GM12878 (cell line): ENCODE measurements around the gene SNX7. TPM values are rescaled to one million over a fixed set of nuclear protein-coding genes. Genes with fewer than 3 reads are reported as not detected.

Experiments used
- ATAC-seq: fragments of 200-7000 bp; cut with Tn5 transposase; 3 replicates; pipeline ENCODE4 v1.9.1; 2020; ENCODE audit warnings: mild to moderate bottlenecking, moderate library complexity
- BruUV-seq: library from RNA; stranded (reverse); fragments of 400-500 nt; replicated peaks from 2 replicates; lab custom pipeline; 2021; lab: Mats Ljungman, UMichigan
- CTCF ChIA-PET: fragments of 300-600 bp; sonication (Branson Sonifier 250); formaldehyde crosslinking; extraction: SDS; loops from one replicate; lab custom pipeline; 2021; ENCODE audit warnings: inconsistent platforms; lab: Yijun Ruan, JAX
- POLR2A ChIA-PET: fragments of 350-600 bp; formaldehyde crosslinking; extraction: SDS; loops from one replicate; lab custom pipeline; 2021; ENCODE audit warnings: inconsistent platforms; lab: Charles Lee
- RAD21 ChIA-PET: fragments of 300-600 bp; sonication (Branson Sonifier 250); formaldehyde crosslinking; loops from one replicate; lab custom pipeline; 2023; ENCODE audit warnings: antibody characterized with exemption; ENCODE audit not compliant: unreplicated experiment; lab: Charles Lee
- SMC1A ChIA-PET: fragments of 300-600 bp; sonication (Branson Sonifier 250); formaldehyde crosslinking; loops from one replicate; lab custom pipeline; 2023; ENCODE audit not compliant: unreplicated experiment, uncharacterized antibody; lab: Charles Lee
- DNase-seq: peaks from one replicate; pipeline ENCODE4 v3.0.0-alpha.2; 2011; ENCODE audit warnings: low read depth, low spot score
- FAIRE-seq: peaks from 3 replicates; lab custom pipeline; 2011; peaks lifted over from hg19 to GRCh38; lab: Jason Lieb, UNC
- H2AFZ ChIP-seq: 2 replicates; pipeline ENCODE4 v1.6.0; 2011; ENCODE audit warnings: low read depth, low read length, control low read depth; ENCODE audit not compliant: control insufficient read depth
- H3K27ac ChIP-seq: 2 replicates; pipeline ENCODE4 v1.5.1; 2011; ENCODE audit warnings: control low read depth; ENCODE audit not compliant: control insufficient read depth, insufficient read depth
- H3K27me3 ChIP-seq, 2 experiments: replicated peaks in 1 of 2; 2 replicates each; pipeline versions ENCODE4 v1.6.0 to v1.6.1; 2011; ENCODE audit warnings: low read length in 1 of 2; ENCODE audit not compliant: control insufficient read depth in 2 of 2, insufficient read depth in 2 of 2
- H3K36me3 ChIP-seq, 2 experiments: 2 replicates each; pipeline ENCODE4 v1.5.1; 2011; ENCODE audit warnings: low read length in 1 of 2; ENCODE audit not compliant: control insufficient read depth in 2 of 2, insufficient read depth in 2 of 2
- H3K4me1 ChIP-seq: 2 replicates; pipeline ENCODE4 v1.6.1; 2011; ENCODE audit warnings: mild to moderate bottlenecking, low read length, moderate library complexity, mixed read lengths; ENCODE audit not compliant: control insufficient read depth, insufficient read depth
- H3K4me2 ChIP-seq: 2 replicates; pipeline ENCODE4 v1.6.0; 2011; ENCODE audit warnings: control low read depth; ENCODE audit not compliant: control insufficient read depth, insufficient read depth
- H3K4me3 ChIP-seq: fragments of 200-600 bp; sonication (generic); 2 replicates; pipeline ENCODE4 v1.5.1; 2016
- H3K79me2 ChIP-seq: 2 replicates; pipeline ENCODE4 v1.6.0; 2011; ENCODE audit warnings: low read length; ENCODE audit not compliant: control insufficient read depth, insufficient read depth
- H3K9ac ChIP-seq: 2 replicates; pipeline ENCODE4 v1.8.0; 2011; ENCODE audit warnings: low read length, control low read depth, mixed read lengths; ENCODE audit not compliant: control insufficient read depth, insufficient read depth
- H3K9me3 ChIP-seq: replicated peaks from 3 replicates; pipeline ENCODE4 v1.5.1; 2011; ENCODE audit warnings: mild to moderate bottlenecking, low read length; ENCODE audit not compliant: control insufficient read depth, insufficient read depth
- H4K20me1 ChIP-seq: 2 replicates; pipeline ENCODE4 v1.6.0; 2011; ENCODE audit not compliant: control insufficient read depth, insufficient read depth
- PML ChIP-seq: IDR thresholded peaks from 2 replicates; pipeline ENCODE4 v1.6.1; 2012; ENCODE audit warnings: low read length, inconsistent platforms
- SPI1 ChIP-seq: IDR thresholded peaks from 2 replicates; pipeline ENCODE4 v1.6.1; 2011; ENCODE audit warnings: low read depth, mild to moderate bottlenecking, low read length, moderate library complexity, borderline replicate concordance; ENCODE audit not compliant: insufficient read depth
- YBX1 ChIP-seq: fragments of 450-650 bp; IDR thresholded peaks from 2 replicates; pipeline ENCODE4 v1.6.1; 2016; ENCODE audit warnings: antibody characterized with exemption
- WGBS: methylation state at CpG from one replicate; pipeline ENCODE4 v1.1.6; 2016; ENCODE audit warnings: low lambda C conversion rate; ENCODE audit not compliant: insufficient replicate concordance, insufficient coverage; ENCODE audit errors: missing lambda C conversion rate; 5-methylcytosine and 5-hydroxymethylcytosine counted together
- in situ Hi-C: fragments of 300-500 bp; cut with MboI; formaldehyde crosslinking; loops from 9 replicates; pipeline ENCODE4 v1.14.3; 2018; ENCODE audit warnings: mixed read lengths
- intact Hi-C: fragments of 100-400 bp; cut with micrococcal nuclease; formaldehyde crosslinking; loops from one replicate; pipeline ENCODE4 v1.14.2; 2022; ENCODE audit not compliant: unreplicated experiment
- polyA plus RNA-seq, 11 experiments: library from polyadenylated mRNA; depleted of rRNA in 4 of 11; unstranded in 6 of 11; stranded (reverse) in 5 of 11; fragments of >200 nt; fragmentation: Nextera tagmentation in 4 of 11; fragmentation: Illumina TruSeq in 1 of 11; extraction: Ambion mirVana in 4 of 11; extraction: Trizol in 1 of 11; gene quantifications; 1 replicate in 1 of 11; 2 replicates in 10 of 11; pipeline versions ENCODE4 v1.2.1 to v1.2.3, GENCODE V29; 2011 to 2016; ENCODE audit warnings: inconsistent platforms in 2 of 11, missing spikeins in 2 of 11, low read depth in 1 of 11
- total RNA-seq, 4 experiments: library from RNA; depleted of rRNA in 3 of 4; stranded (reverse); fragments of >200 nt in 3 of 4; fragmentation: Illumina TruSeq in 1 of 4; extraction: Trizol in 1 of 4; gene quantifications; 2 replicates each; pipeline versions ENCODE4 v1.2.1 to v1.2.3, GENCODE V29; 2013 to 2021
- TF ChIP-seq, protein P1 (sequence below): IDR thresholded peaks from 2 replicates; pipeline ENCODE4 v1.6.1; 2012; ENCODE audit warnings: mild to moderate bottlenecking, low read depth, low read length
- TF ChIP-seq, protein P2 (sequence below): fragments of 450-650 bp; IDR thresholded peaks from 2 replicates; pipeline ENCODE4 v1.6.1; 2018; ENCODE audit warnings: mild to moderate bottlenecking, low read depth, moderate library complexity; ENCODE audit not compliant: partially characterized antibody

SNX7 gene
- total and polyA plus RNA-seq, 10 of the 15 experiments (the other 5 are each of a cell fraction or from before 2014, with no cell fraction given): 0.23 to 0.82 (median 0.34) TPM

DNA sequence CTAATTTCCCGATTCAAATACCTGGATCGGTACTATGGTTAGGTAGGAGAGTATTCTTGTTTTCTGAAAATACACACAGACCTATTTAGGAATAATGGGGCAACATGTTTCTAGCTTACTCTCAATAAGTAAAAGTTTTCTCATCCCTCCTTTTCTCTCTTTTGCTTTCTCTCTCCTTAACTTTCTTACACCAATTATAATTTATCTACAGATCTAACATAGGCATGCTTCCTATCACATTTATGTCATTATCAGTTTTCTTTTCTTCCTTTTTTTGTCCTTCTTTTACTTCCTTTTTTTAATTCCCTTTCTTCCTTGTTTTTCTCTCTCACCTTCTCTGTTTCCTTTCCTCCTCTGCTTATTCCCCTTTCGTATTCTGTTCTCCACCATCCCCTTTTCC is 20.3 kb downstream of the SNX7 start:
- H4K20me1 ChIP-seq: no peaks in the 10 kb centered on the region
- intact Hi-C loops (no loop called here), in situ Hi-C loops (no loop called here)
- H3K9me3 ChIP-seq: no peaks in the 10 kb centered on the region; the same call in 2 of the 3 replicates
- no peaks in the 10 kb centered on the region for H3K4me1 ChIP-seq
- no TSS peak for BruUV-seq
- WGBS: 61% methylated on average over 3 of the region's 3 CpGs
- H3K27me3 ChIP-seq: no peaks in the 10 kb centered on the region
- no peak overlapping the region for H2AFZ ChIP-seq
- ATAC-seq (no peak), FAIRE-seq (no peak)
- H3K4me3 ChIP-seq: no peak overlapping the region
- no peak overlapping the region for H3K4me2 ChIP-seq
- CTCF ChIA-PET: no interaction called here
- no peaks in the 10 kb centered on the region for H3K79me2 ChIP-seq
- H3K9ac ChIP-seq: no peak overlapping the region
- no peaks in the 10 kb centered on the region for H3K36me3 ChIP-seq
- TF ChIP-seq, protein P1, sequence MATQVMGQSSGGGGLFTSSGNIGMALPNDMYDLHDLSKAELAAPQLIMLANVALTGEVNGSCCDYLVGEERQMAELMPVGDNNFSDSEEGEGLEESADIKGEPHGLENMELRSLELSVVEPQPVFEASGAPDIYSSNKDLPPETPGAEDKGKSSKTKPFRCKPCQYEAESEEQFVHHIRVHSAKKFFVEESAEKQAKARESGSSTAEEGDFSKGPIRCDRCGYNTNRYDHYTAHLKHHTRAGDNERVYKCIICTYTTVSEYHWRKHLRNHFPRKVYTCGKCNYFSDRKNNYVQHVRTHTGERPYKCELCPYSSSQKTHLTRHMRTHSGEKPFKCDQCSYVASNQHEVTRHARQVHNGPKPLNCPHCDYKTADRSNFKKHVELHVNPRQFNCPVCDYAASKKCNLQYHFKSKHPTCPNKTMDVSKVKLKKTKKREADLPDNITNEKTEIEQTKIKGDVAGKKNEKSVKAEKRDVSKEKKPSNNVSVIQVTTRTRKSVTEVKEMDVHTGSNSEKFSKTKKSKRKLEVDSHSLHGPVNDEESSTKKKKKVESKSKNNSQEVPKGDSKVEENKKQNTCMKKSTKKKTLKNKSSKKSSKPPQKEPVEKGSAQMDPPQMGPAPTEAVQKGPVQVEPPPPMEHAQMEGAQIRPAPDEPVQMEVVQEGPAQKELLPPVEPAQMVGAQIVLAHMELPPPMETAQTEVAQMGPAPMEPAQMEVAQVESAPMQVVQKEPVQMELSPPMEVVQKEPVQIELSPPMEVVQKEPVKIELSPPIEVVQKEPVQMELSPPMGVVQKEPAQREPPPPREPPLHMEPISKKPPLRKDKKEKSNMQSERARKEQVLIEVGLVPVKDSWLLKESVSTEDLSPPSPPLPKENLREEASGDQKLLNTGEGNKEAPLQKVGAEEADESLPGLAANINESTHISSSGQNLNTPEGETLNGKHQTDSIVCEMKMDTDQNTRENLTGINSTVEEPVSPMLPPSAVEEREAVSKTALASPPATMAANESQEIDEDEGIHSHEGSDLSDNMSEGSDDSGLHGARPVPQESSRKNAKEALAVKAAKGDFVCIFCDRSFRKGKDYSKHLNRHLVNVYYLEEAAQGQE: no peak
- no peak for TF ChIP-seq SPI1
- TF ChIP-seq YBX1: no peak
- TF ChIP-seq, protein P2, sequence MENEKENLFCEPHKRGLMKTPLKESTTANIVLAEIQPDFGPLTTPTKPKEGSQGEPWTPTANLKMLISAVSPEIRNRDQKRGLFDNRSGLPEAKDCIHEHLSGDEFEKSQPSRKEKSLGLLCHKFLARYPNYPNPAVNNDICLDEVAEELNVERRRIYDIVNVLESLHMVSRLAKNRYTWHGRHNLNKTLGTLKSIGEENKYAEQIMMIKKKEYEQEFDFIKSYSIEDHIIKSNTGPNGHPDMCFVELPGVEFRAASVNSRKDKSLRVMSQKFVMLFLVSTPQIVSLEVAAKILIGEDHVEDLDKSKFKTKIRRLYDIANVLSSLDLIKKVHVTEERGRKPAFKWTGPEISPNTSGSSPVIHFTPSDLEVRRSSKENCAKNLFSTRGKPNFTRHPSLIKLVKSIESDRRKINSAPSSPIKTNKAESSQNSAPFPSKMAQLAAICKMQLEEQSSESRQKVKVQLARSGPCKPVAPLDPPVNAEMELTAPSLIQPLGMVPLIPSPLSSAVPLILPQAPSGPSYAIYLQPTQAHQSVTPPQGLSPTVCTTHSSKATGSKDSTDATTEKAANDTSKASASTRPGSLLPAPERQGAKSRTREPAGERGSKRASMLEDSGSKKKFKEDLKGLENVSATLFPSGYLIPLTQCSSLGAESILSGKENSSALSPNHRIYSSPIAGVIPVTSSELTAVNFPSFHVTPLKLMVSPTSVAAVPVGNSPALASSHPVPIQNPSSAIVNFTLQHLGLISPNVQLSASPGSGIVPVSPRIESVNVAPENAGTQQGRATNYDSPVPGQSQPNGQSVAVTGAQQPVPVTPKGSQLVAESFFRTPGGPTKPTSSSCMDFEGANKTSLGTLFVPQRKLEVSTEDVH: no peak
- no peak for TF ChIP-seq PML
- TF ChIP-seq, all 136 proteins: peak for 0
- no peak overlapping the region for H3K27ac ChIP-seq
- ChIA-PET RAD21 (no interaction called here), SMC1A (no interaction called here), POLR2A (no interaction called here)
- no peak for DNase-seq
